Islet of Langerhans (tissue), 1 donor: ENCODE measurements around the gene SV2C.
"Not testable (repeated sequence)": the region's sequence is repeated elsewhere in the genome, so short reads cannot be mapped to it uniquely, and the experiment has no call there.

ENCODE experiments used
- FAIRE-seq: peaks from one replicate; lab custom pipeline; 2011; peaks lifted over from hg19 to GRCh38; lab: Jason Lieb, UNC

Gene SV2C

DNA sequence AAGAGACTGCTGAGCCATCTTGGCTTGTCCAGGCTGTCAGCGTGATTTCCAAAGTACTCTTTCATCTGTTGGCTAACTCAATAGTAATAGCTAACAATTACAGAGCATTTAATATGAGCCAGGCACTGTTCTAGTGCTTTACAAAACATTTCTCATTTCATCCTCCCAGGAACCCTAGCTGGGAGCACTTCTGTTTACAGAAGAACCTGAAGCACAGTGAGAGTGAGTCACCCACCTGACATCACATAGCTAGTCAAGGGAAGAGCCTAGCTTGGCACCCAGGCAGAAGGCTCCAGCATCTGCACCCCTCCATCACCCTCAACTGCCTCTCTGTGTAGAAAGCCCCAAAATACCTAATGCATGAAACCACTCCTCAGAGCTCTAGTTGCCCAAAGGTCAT, 262.4 kb downstream of the SV2C start:
- FAIRE-seq = no peak

DNA sequence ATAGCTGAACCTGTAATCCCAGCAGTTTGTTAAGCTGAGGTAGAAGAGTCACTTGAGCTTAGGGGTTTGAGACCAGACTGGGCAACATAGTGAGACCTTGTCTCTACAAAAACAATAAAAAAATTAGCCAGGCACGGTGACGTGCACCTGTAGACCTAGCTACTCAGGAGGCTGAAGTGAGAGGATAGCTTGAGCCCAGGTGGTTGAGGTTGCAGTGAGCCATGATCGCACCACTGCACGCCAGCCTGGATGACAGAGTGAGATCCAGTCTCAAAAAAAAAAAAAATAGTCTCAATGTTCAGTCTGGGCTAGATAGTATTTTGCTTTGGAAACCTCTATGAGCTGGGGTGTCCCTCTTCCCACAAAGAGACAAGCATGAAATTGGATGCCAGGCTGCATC, 268.0 kb downstream of the SV2C start:
- FAIRE-seq = no peak

DNA sequence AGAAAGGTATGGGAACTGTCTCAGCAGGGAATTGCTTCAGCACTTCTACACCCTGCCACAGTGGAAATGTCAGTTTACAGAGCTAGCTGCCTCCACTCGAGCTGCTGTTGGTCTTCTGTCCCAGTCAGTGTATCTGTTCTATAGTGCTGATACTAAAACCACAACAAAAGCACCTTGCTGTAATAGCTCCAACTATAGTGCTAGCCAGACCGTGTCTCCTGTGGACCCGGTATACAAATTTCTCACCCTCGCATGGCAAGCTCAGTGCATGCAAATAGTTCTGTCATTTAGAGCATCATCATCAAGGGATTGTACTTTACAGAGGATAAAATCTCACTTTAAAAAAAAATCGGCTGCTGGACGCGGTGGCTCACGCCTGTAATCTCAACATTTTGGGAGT, 268.4 kb downstream of the SV2C start:
- no peak for FAIRE-seq

DNA sequence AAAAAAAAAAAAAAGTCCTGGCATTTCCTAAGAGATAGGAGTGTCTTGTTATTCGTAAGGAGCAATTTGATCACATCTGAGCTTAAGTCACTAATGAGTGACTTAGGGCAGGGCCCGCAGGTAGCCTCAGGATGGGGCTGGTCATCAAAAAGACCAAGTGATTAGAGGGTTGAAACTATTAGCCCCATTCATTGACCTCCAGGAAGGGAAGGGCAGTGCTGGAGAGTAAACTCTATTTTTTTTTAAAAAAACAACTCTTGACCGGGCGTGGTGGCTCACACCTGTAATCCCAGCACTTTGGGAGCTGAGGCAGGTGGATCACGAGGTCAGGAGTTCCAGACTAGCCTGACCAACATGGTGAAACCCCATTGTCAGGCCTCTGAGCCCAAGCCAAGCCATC, 273.7 kb downstream of the SV2C start:
- FAIRE-seq = no peak

DNA sequence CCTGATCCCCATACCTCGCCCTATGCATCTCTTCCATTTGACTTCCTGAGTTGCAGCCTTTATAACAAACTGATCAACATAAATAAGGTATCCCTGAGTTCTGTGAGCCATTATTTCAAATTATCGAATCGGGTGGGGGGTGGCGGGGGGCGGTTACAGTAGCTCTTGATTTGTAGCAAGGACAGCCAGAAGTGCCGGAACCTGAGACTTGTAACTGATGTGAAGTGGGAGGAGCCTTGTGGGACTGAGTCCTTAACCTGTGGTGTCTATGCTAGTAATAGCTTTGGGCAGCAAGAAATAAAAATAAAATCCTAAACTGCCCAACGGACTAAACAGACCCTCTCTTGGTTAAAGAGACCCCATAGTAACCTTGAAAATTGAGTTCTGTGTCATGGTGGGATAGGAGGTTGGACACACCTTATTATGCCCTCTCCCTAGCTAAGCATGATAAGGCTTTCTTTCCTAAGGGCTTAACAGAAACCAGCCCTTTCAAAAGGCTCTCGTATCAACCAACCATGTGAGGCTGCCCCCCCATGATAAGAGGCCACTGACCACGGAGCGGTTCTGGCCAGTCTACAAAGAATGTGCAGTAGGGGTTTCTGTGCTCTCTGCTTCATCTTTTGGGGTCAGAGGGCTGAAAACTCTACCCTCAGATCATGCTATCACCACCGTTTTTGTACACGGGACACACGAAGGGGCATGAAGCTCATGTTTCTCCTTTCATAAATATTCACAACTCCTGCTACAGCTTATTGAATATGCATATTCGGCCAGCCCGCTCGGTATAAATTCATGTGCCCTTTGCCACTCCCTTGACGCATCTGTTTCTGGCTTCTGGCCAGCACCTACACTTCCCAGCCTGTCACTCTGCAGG, 280.4 kb downstream of the SV2C start:
- FAIRE-seq = no peak

DNA sequence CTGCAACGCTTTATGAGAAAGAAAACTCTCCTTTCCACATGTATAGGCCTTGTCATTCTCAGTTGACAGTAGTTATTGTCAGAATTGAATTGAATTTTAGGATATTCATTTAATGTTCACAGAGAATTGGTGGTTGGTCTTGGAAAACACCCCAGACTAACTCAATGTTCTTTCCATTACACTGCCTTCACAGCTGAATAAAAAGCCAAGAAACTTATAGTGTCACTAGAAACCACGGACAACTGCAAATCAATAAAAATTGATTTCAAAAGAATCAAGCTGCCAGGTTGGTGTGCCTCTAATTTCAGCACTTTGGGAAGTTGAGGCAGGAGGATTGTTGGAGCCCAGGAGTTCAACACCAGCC, 281.0 kb downstream of the SV2C start:
- FAIRE-seq = no peak

DNA sequence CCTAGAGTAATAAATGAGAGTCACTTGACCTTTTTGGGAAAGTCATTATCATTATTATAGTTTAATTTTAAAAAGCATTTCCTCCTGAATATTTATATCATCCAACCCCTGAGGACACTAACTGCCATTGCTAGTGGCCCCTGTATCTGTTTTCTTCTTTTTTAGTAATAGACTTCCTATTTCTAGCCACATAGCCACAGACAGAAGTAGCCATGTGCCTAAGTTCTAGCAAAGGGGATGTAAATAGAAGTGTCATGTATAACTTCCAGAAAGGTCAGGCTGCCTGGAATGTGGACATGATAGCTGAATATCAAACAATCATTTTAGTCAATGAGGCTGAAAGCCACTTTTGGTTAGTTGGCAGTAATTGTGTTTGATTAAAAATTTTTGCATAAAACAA, 282.4 kb downstream of the SV2C start:
- FAIRE-seq = no peak

DNA sequence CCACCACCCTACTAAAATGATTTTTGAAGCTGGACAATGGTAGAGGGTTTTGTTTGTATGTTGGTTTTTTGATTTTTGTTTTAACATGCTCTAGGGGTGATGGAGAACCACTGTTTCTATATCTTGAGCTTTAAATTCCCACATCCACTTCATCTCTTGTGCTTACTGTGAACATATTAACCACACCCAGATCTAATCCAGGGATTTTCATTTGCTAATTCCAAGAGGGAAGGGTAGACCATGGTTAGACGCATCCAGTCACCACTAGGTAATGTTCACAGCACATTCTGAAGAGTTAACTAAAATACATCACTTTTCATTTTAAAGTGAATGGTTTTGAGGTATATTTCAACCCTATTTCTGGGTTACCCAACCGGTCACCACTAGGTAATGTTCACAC, 283.4 kb downstream of the SV2C start:
- FAIRE-seq = no peak

DNA sequence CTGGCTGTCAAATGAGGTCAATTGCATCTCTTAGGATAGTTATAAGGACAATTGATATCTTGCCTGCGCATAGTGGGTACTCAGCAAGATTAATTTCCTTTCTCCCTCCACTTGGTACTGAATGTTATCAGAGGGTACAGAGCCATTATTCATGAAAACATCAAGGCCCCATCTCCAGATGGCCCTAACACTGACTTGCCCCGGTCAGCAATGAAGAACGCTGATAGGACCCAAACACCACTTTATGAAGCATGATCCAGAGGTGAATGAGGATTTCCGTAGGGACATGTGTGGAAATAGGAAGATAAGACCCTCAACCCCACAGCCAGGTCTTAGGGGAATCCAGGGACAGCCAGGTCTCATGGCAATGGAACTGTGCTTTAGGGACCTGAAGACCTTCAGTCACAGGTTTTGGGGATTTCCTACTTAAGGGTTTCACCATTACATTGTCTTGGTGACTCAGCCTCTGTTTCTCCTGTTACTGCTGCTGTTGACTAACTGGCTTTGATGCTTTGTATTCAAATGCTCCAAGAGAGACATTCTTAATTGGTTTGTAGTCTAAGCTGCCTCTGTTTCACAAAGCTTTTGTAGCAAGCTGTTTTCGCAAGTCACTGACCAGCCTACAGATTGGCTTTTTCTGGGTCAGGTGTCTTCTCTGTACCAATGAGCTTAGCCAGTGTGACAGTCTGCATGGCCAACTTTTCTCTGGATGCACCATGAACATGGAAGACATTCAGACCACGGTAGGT, 284.6 kb downstream of the SV2C start:
- FAIRE-seq = no peak

DNA sequence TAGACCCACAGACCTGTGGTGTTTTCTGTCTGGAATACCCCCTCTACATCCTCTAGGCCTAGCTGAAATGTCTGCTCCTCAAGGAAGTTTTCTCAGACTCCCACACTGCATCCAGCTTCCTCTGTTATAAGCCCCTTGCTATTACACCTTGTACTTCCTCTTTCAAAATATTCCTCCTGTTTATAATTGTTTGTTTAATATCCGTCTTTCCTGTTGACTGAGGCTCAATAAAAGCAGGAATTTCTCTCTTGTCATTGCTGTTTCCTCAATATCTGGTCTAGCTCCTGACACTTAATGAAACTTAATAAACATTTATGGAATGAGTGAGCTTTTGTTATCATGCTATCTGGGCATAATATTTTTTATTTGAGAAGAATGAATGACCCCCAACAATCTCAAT, 285.8 kb downstream of the SV2C start:
- no peak for FAIRE-seq

DNA sequence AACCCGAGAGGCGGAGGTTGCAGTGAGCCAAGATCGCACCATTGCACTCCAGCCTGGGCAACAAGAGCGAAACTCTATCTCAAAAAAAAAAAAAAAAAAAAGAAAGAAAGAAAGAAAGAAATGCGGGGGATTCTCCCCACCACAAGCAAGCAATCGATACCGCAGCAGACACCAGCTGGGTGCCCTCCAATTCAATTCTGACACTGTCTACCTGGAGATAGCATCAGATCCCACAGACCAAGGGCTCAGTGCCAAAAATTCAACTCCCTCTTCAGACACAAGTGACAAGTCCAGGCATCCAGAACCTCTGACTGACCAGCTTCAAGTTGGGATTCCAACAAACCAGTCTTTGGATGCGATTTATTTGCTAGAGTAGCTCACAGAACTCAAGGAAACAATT, 286.5 kb downstream of the SV2C start:
- FAIRE-seq = not testable (repeated sequence)

DNA sequence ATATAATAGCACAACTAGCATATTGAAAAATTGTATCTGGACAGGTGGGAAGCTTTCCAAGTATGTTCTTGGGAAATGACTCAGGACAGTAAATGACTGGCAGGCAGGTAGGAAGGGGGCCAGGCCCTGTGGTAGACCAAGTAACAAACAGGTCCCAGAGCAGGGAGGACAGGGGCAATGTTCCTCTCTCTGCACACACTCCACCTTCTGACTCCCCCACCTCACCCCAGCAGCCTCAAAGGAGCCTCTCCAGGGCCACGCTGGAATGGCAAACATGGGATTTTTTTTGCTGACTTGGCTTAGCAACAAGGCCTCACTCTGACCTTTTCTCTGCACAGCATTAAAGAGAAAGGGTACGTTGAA, 288.8 kb downstream of the SV2C start:
- no peak for FAIRE-seq

DNA sequence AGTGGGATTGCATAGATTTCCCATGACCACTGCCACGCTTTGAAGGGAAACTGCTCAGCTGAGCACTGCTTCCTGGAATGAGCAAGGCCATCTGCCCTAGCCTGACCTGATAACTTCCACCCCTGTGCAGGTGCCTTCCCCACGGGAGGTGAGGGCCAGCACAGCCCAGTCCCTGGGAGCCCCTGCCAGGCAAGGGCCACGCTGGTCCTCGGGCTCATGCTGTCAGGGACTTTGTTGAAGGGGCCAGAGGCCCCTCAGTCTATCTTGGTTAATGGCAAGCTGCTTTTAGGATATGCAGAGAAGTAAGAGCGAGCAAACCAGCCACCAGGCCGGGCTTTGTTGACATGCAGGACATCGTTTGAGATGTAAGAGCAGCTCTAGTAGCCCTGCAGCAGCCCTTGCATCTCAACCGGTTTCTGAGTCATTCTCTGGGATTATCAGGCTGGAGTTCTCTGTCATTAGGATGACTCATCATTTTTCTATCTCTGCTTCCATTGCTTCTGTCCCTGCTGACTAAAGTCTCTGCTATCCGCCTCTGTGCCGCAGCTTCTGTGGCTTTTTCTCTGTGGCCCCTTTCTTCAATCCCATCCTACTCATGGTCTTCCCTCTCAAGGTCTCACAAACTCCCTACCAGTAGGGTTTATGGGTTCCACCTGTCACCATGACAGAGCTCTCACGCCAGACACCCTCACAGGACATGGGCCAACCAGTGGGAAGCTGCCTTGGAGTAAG, 289.3 kb downstream of the SV2C start:
- no peak for FAIRE-seq

DNA sequence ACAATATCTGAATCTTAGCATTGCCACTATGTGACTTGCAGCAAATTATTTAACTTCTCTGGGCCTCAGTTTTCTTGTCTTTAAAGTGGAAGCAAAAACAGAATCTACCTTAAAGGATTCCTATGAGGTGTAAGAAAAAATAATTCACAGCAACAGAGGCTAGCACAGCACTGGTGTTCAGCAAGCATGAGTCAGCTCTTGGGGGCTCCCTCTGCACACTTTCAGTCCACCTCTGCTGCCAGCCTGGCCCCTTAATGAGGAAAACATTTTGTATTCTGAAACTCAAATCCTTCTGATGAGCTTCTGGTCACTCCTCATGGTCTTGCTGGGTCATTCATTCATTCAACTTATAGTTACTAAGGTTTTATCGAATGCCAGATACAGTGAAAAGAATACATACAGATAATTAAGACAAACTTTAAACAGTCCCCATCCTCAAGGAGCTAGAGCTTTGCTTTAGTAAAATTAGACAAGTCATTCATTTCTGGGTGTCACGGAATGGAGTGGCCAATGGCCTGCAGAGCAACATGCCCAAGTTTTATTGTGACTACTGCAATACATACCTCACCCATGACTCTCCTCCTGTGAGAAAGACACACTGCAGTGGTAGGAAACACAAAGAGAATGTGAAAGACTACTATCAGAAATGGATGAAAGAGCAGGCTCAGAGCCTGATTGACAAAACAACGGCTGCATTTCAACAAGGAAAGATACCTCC, 293.1 kb downstream of the SV2C start:
- FAIRE-seq = no peak

DNA sequence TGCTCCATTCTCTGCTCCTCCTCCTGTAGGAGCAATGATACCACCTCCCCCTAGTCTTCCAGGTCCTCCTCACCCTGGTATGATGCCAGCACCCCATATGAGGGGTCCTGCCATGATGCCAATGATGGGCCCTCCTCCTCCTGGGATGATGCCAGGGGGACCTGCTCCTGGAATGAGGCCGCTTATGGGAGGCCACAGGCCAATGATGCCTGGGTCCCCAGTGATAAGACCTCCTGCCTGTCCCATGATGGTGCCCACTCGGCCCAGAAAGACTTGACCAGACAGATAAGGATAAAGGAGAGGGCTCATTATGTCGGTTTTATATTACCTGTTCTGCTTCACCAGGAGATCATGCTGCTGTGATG, 293.7 kb downstream of the SV2C start:
- FAIRE-seq = no peak

DNA sequence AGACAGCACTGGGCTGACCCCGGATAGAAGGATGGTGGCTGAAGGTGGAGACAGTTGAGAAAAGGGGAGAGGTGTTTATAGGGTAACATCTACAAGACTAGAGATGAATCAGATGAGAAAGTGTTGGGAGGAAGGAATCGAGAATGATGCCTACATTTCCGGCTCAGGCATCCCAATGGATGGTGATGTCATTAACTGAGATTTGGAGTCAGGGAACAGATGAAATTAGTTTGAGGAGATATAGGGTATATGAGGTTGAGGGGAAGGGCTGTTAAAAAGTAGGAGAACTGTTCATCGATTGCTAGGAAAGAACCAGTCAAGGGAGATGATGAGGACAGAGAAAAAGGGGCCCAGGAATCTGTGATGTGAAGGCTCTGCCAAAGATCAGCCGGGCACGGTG, 295.2 kb downstream of the SV2C start:
- FAIRE-seq = no peak

DNA sequence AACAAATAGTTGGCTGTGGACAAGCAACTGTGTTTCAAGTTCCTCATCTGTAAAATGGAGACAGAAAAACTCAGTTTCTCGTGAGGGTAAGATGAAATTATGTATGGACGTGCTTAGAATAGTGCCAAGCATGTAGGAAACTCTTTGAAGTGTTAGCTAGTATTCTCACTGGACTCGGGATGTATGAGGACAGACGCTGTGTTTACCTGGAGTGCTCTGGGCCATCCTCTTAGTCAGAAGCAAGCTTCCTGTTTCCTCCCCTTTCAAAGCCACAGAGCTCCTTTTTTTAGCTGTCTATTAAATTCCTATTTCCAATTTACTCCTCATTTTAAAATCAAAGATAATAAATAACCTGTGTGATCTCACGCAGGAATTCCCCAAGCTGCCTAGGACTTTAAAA, 296.1 kb downstream of the SV2C start:
- FAIRE-seq = no peak

DNA sequence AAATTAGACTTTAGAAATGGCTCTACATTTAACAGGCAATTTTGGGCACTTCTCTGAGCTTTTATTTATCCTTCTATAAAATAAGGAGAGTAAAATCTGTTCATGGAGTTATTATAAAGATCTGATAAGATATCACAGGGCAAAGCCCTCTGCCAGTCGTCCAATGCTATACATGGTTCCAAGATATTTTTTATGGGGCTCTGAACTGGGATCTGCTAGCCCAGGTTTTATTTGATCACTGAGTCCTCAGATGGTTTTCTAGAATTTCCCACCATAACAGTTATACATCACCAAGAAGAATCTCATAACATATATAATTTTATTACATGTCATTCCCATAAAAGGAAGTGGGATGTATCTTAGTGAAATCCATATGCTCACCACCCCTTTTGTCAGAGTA, 296.7 kb downstream of the SV2C start:
- no peak for FAIRE-seq

DNA sequence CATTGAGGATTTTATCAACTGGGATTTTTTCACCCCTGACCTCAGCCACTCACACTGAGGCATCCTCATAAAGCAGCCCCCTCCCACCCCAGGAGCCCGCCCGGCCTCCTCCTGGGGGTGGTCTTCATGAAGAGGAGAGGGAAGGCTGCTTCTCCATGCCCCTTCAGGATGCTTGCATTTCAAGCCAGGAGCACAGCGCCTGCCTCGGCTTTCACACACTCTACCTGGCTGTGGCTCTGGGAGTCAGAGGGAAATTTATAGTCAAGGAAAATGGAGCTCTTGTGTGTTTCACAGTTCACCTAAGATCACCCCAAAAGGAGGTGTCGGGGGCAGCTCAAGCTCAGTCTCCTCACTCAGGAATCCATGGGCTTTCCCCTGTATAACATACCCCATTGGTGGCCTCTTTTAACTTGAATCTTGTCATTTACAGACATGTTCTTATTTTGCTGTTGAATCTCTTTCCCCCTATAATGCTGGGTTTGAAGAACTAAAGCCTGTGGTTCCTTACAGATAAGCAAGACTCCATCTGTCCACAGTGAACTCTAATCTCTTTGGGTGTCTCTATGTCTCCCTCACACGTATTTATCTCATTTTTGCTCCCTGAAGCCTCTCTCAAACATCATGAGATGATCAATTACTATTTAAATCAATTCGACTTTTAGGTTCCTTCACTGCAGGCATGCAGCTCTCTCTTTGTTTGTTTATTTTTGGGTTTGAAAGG, 297.3 kb downstream of the SV2C start:
- FAIRE-seq = no peak

DNA sequence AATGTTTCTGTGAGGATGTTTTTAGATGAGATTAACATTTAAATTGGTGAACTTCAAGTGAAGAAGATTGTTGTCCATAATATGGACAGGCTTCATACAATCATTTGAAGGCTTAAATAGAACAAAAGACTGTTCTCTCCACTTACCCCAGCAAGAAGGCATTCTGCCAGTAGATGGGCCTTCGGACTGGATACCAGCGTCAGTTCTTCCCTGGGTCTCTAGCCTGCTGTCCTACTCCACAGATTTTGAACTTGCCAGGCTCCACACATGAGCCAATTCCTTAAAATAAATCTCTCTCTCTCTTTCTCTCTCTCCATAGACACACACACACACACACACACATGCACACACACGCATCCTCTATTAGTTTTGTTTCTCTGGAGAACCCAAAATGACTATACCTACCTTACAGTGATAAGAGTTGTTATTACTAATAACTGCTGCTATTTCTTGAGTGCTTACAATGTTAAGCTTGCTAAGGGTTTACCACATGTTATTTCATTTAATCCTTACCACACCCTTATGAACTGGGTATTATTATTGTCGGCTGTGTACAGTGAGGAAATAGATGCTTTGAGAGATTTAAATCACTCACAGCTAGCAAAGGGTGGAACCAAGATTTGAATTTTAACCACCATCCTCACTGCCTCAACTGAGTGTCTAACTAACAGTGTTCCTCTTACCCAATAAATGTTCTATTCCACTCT, 300.1 kb downstream of the SV2C start:
- no peak for FAIRE-seq

DNA sequence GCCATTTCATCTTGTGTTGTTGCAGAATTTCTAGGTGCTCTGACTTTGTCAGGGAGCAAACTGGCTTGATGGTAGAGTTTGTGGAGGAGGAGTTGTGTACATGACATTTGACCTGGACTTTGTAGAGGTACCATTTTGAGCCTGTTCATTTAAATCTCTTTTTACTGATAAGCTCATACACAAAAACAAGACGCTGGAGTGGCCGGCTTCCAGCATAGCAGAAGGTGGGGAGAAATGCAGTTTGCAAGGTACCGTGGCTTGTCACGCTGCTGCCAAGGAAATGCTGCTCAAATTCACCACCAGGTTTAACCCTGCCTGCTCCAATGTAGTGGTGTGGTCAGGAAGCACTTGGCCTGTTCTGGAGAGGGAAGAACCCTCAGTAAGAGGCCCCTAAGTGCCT, 301.0 kb downstream of the SV2C start:
- FAIRE-seq = no peak
